H1 (cell line): Measurements from ENCODE around the gene SLC39A8. TPM values are rescaled to one million over a fixed set of nuclear protein-coding genes. Genes with fewer than 3 reads are reported as not detected.

Experiments
- CTCF ChIA-PET: fragments of 300-600 bp; sonication (Branson Sonifier 250); formaldehyde crosslinking; loops from one replicate; lab custom pipeline; 2021; ENCODE audit not compliant: partially characterized antibody; lab: Charles Lee
- POLR2A ChIA-PET: fragments of 300-600 bp; sonication (Branson Sonifier 250); formaldehyde crosslinking; loops from one replicate; lab custom pipeline; 2021; ENCODE audit warnings: inconsistent platforms; ENCODE audit not compliant: partially characterized antibody; lab: Charles Lee
- DNase-seq, 2 experiments: peaks; one replicate each; pipeline versions ENCODE4 v3.0.0 to v3.0.0-alpha.2; 2010 to 2022; ENCODE audit warnings: low spot score in 2 of 2, low read depth in 1 of 2, mixed read lengths in 1 of 2
- FAIRE-seq: peaks from 2 replicates; lab custom pipeline; 2011; peaks lifted over from hg19 to GRCh38; lab: Jason Lieb, UNC
- H2AFZ ChIP-seq: 2 replicates; pipeline ENCODE4 v1.8.1; 2012; ENCODE audit warnings: low read length, inconsistent platforms
- H2AK5ac ChIP-seq: 2 replicates; pipeline ENCODE4 v1.6.1; 2013; ENCODE audit warnings: low read depth, low read length
- H2BK120ac ChIP-seq: replicated peaks from 2 replicates; pipeline ENCODE3; 2013; ENCODE audit warnings: low read depth, low read length, inconsistent platforms
- H2BK12ac ChIP-seq: 2 replicates; pipeline ENCODE4 v1.6.1; 2013; ENCODE audit warnings: low read depth, low read length
- H2BK15ac ChIP-seq: 2 replicates; pipeline ENCODE4 v1.6.1; 2013; ENCODE audit warnings: low read length
- H2BK20ac ChIP-seq: 2 replicates; pipeline ENCODE4 v1.6.1; 2013; ENCODE audit warnings: low read length
- H2BK5ac ChIP-seq: 2 replicates; pipeline ENCODE4 v1.6.1; 2013; ENCODE audit warnings: low read depth, low read length
- H3K14ac ChIP-seq: 2 replicates; pipeline ENCODE4 v1.6.1; 2013; ENCODE audit warnings: inconsistent platforms; ENCODE audit not compliant: insufficient read length
- H3K18ac ChIP-seq: 2 replicates; pipeline ENCODE4 v1.6.1; 2013; ENCODE audit warnings: low read length; ENCODE audit errors: extremely low read depth
- H3K23ac ChIP-seq: 2 replicates; pipeline ENCODE4 v1.6.1; 2013; ENCODE audit warnings: inconsistent platforms; ENCODE audit not compliant: insufficient read length
- H3K23me2 ChIP-seq: 2 replicates; pipeline ENCODE4 v1.6.1; 2013; ENCODE audit warnings: low read depth, low read length
- H3K27ac ChIP-seq: 2 replicates; pipeline ENCODE4 v1.6.1; 2011; ENCODE audit warnings: low read depth, low read length, inconsistent platforms
- H3K27me3 ChIP-seq, 4 experiments: replicated peaks in 1 of 4; 1 replicate in 1 of 4; 2 replicates in 3 of 4; pipeline versions ENCODE4 v1.6.1 to v1.8.1; 2011 to 2013; ENCODE audit warnings: low read length in 3 of 4, mild to moderate bottlenecking in 3 of 4, inconsistent platforms in 2 of 4, mixed read lengths in 2 of 4, moderate library complexity in 1 of 4; ENCODE audit not compliant: control insufficient read depth in 3 of 4, insufficient read depth in 3 of 4; ENCODE audit errors: extremely low read depth in 1 of 4
- H3K36me3 ChIP-seq, 4 experiments: 2 replicates each; pipeline versions ENCODE4 v1.6.1 to v1.8.1; 2011 to 2013; ENCODE audit warnings: mild to moderate bottlenecking in 4 of 4, low read length in 3 of 4, moderate library complexity in 2 of 4, control low read depth in 1 of 4, inconsistent platforms in 1 of 4; ENCODE audit not compliant: insufficient read depth in 4 of 4, control insufficient read depth in 2 of 4
- H3K4ac ChIP-seq: replicated peaks from 2 replicates; pipeline ENCODE3; 2013; ENCODE audit warnings: low read length, low read depth, mixed read lengths, inconsistent platforms; ENCODE audit not compliant: insufficient read length
- H3K4me1 ChIP-seq, 4 experiments: replicated peaks in 1 of 4; 1 replicate in 1 of 4; 2 replicates in 3 of 4; pipeline versions ENCODE4 v1.6.1 to v1.8.1; 2011 to 2013; ENCODE audit warnings: low read length in 3 of 4, inconsistent platforms in 2 of 4, mixed read lengths in 1 of 4; ENCODE audit not compliant: insufficient read depth in 4 of 4, control insufficient read depth in 3 of 4
- H3K4me2 ChIP-seq, 2 experiments: 2 replicates each; pipeline versions ENCODE4 v1.6.1 to v1.8.1; 2011 to 2013; ENCODE audit warnings: low read depth in 2 of 2, low read length in 2 of 2, control low read depth in 1 of 2, inconsistent platforms in 1 of 2, mild to moderate bottlenecking in 1 of 2; ENCODE audit not compliant: insufficient read depth in 1 of 2
- H3K4me3 ChIP-seq, 4 experiments: fragments of 200-600, 300-600 bp in 1 of 4; sonication (generic), shearing (Covaris generic), sonication (Bioruptor Twin) in 1 of 4; 2 replicates each; pipeline versions ENCODE4 v1.5.1 to v1.8.1; 2011 to 2016; ENCODE audit warnings: low read length in 4 of 4, low read depth in 3 of 4, control low read depth in 2 of 4, inconsistent platforms in 2 of 4, mild to moderate bottlenecking in 2 of 4, mixed read lengths in 1 of 4, moderate library complexity in 1 of 4; ENCODE audit not compliant: insufficient read depth in 2 of 4; ENCODE audit errors: extremely low read depth in 1 of 4
- H3K56ac ChIP-seq: replicated peaks from 2 replicates; pipeline ENCODE3; 2013; ENCODE audit warnings: low read depth, mild to moderate bottlenecking, mixed read lengths, low read length, inconsistent platforms; ENCODE audit not compliant: insufficient read length
- H3K79me1 ChIP-seq: 2 replicates; pipeline ENCODE4 v1.6.1; 2013; ENCODE audit warnings: low read depth, low read length, control low read depth
- H3K79me2 ChIP-seq, 2 experiments: 2 replicates each; pipeline versions ENCODE4 v1.6.1 to v1.8.1; 2012 to 2013; ENCODE audit warnings: low read length in 2 of 2, mild to moderate bottlenecking in 2 of 2, inconsistent platforms in 1 of 2; ENCODE audit not compliant: insufficient read depth in 2 of 2, control insufficient read depth in 1 of 2
- H3K9ac ChIP-seq, 4 experiments: replicated peaks in 1 of 4; 1 replicate in 1 of 4; 2 replicates in 3 of 4; pipeline versions ENCODE4 v1.6.1 to v1.8.1; 2011 to 2013; ENCODE audit warnings: low read depth in 3 of 4, low read length in 3 of 4, control low read depth in 2 of 4, mild to moderate bottlenecking in 2 of 4, moderate library complexity in 2 of 4, inconsistent platforms in 1 of 4; ENCODE audit errors: extremely low read depth in 1 of 4
- H3K9me3 ChIP-seq, 2 experiments: 2 replicates each; pipeline versions ENCODE4 v1.6.1 to v1.8.1; 2012 to 2013; ENCODE audit warnings: mild to moderate bottlenecking in 2 of 2, moderate library complexity in 2 of 2, control low read depth in 1 of 2, inconsistent platforms in 1 of 2, low read depth in 1 of 2, low read length in 1 of 2, mixed read lengths in 1 of 2; ENCODE audit not compliant: insufficient read depth in 2 of 2
- H4K20me1 ChIP-seq, 2 experiments: replicated peaks in 1 of 2; 2 replicates each; pipeline versions ENCODE3 to v1.8.1; 2011 to 2013; ENCODE audit warnings: inconsistent platforms in 2 of 2, low read length in 2 of 2, mild to moderate bottlenecking in 1 of 2; ENCODE audit not compliant: insufficient read depth in 2 of 2, control insufficient read depth in 1 of 2
- H4K5ac ChIP-seq: 2 replicates; pipeline ENCODE4 v1.6.1; 2013; ENCODE audit warnings: low read length, low read depth, mixed read lengths, inconsistent platforms; ENCODE audit not compliant: insufficient read length
- H4K8ac ChIP-seq: 2 replicates; pipeline ENCODE4 v1.8.0; 2013; ENCODE audit warnings: mild to moderate bottlenecking, moderate library complexity, low read length, inconsistent platforms; ENCODE audit not compliant: insufficient read depth; ENCODE audit errors: extremely low read depth
- H4K91ac ChIP-seq: replicated peaks from 2 replicates; pipeline ENCODE3; 2013; ENCODE audit warnings: low read length, mixed read lengths, inconsistent platforms; ENCODE audit not compliant: insufficient read length
- ASH2L ChIP-seq: fragments of 200-600, 300-600 bp; sonication (generic); IDR thresholded peaks from one replicate; pipeline ENCODE4 v1.7.1; 2017; ENCODE audit warnings: low read length
- CREB1 ChIP-seq: IDR thresholded peaks from 2 replicates; pipeline ENCODE4 v1.6.1; 2012; ENCODE audit warnings: inconsistent platforms
- POU5F1 ChIP-seq: IDR thresholded peaks from 2 replicates; pipeline ENCODE4 v1.6.1; 2011; ENCODE audit warnings: low read depth, mild to moderate bottlenecking, low read length, moderate library complexity
- TEAD4 ChIP-seq: IDR thresholded peaks from 2 replicates; pipeline ENCODE4 v1.6.1; 2012; ENCODE audit warnings: low read depth, low read length, inconsistent platforms, mixed read lengths
- WGBS, 2 experiments: shearing (Covaris generic) in 1 of 2; methylation state at CpG; one replicate each; pipeline versions ENCODE4 v1.1.6 to v1.1.7; 2013 to 2015; ENCODE audit warnings: low lambda C conversion rate in 2 of 2, mixed read lengths in 2 of 2, inconsistent platforms in 1 of 2, low coverage in 1 of 2, missing lambda C conversion rate in 1 of 2; ENCODE audit not compliant: insufficient replicate concordance in 2 of 2, insufficient coverage in 1 of 2, insufficient read length in 1 of 2; ENCODE audit errors: extremely low coverage in 1 of 2, missing lambda C conversion rate in 1 of 2; 5-methylcytosine and 5-hydroxymethylcytosine counted together
- polyA plus RNA-seq, 7 experiments: library from polyadenylated mRNA; depleted of rRNA in 3 of 7; stranded (reverse) in 5 of 7; unstranded in 2 of 7; fragments of >200 nt in 5 of 7; fragments of 200-250 nt in 2 of 7; gene quantifications; 1 replicate in 5 of 7; 2 replicates in 1 of 7; 4 replicates in 1 of 7; pipeline versions ENCODE4 v1.2.1 to v1.2.3, GENCODE V29; 2011 to 2013; ENCODE audit warnings: missing spikeins in 2 of 7, mixed read lengths in 2 of 7
- total RNA-seq: library from RNA; stranded (reverse); fragmentation: NEBNext Ultra II Directional; extraction: Animal tissue kit (Norgen Biotek cat#: 25700); gene quantifications from 2 replicates; pipeline ENCODE4 v1.2.1, GENCODE V29; 2021

The SLC39A8 gene
- total and polyA plus RNA-seq, 2 of the 8 experiments (the other 6 are each of a cell fraction or from before 2014, with no cell fraction given), result 6.4 to 38.7 TPM

DNA sequence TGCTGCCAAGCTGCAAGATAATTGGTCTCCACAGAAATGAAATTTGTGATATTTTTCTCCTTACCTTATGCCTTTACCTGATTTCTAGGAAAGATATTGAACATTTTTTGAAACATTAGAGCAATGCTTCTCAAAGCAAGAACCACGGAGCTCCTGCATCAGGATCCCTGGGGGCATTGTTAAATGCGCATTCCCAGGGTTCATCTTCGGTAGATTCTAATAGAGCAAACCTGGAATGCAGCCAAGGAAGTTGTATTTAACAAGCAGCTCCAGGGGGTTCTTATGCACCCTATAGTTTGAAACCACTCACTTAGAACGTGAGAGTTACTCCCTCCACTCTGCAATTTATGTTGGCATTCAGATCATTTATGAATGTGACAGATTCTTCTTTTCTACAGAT lies 126.2 kb downstream of the SLC39A8 start:
- H3K9me3 ChIP-seq, result no peaks in the 10 kb centered on the region
- H3K4ac ChIP-seq, result no peak overlapping the region
- no peak overlapping the region for H4K8ac ChIP-seq
- no peaks in the 10 kb centered on the region for H3K27me3 ChIP-seq
- H3K56ac ChIP-seq, result no peak overlapping the region
- peaks cover 0 to 10% (median 5%) of the 10 kb centered on the region in 4 experiments; a peak in 4 of 7 replicates for H3K4me1 ChIP-seq
- no peak overlapping the region for H2AFZ ChIP-seq
- H2BK5ac ChIP-seq, result no peak overlapping the region
- TF ChIP-seq CREB1 (no peak), ASH2L (no peak), TEAD4 (0 out of 2 replicates have a peak, but pooled peaks have one; percentile 42), POU5F1 (peak; percentile 79; the same call in 1 of the 2 replicates)
- ChIA-PET CTCF (interaction anchor here (1.2 to 1.4 kb wide), 2 partner anchors 15 to 39 kb away, joined by 3 to 4 read pairs; no protein-coding TSS in a partner anchor), POLR2A (interaction anchor here (0.9 kb wide), 1 partner anchor 15 kb away, joined by 3 read pairs; no protein-coding TSS in a partner anchor)
- no peak overlapping the region for H2AK5ac ChIP-seq
- no peaks in the 10 kb centered on the region for H4K20me1 ChIP-seq
- H3K36me3 ChIP-seq, result no peaks in the 10 kb centered on the region
- H3K4me3 ChIP-seq, result peak overlapping the region in 2 of 4 experiments; percentile 4 to 17; a peak in 1 of 8 replicates
- no peak overlapping the region for H4K5ac ChIP-seq
- no peak for DNase-seq
- no peak overlapping the region for H3K23ac ChIP-seq
- H2BK12ac ChIP-seq, result no peak overlapping the region
- H2BK15ac ChIP-seq, result no peak overlapping the region
- H3K18ac ChIP-seq, result peak overlapping the region; percentile 10; the same call in 1 of the 2 replicates
- no peak overlapping the region for H2BK120ac ChIP-seq
- WGBS, 2 experiments, result 28% methylated on average over 4 of the region's 4 CpGs; no CpG with 5 or more reads in 1 of the 2 experiments
- H3K79me2 ChIP-seq, result no peaks in the 10 kb centered on the region
- peak overlapping the region; percentile 41 to 44; a peak in 3 of 4 replicates for H3K4me2 ChIP-seq
- no peak overlapping the region for H3K27ac ChIP-seq
- H3K9ac ChIP-seq, result no peak overlapping the region
- FAIRE-seq, result no peak
- no peaks in the 10 kb centered on the region for H3K23me2 ChIP-seq
- H3K14ac ChIP-seq, result no peak overlapping the region
- H3K79me1 ChIP-seq, result no peaks in the 10 kb centered on the region
- H2BK20ac ChIP-seq, result no peak overlapping the region
- no peak overlapping the region for H4K91ac ChIP-seq
